WTC11 (cell line): ENCODE results near the gene KCNIP1. TPM values are rescaled to one million over a fixed set of nuclear protein-coding genes. Genes with fewer than 3 reads are reported as not detected.

ENCODE experiments used
- ATAC-seq: fragments of 200-7000 bp; cut with Tn5 transposase; 2 replicates; pipeline ENCODE4 v1.10.0; 2021; ENCODE audit warnings: mild to moderate bottlenecking, moderate library complexity
- CTCF ChIA-PET: fragments of 300-600 bp; sonication (Branson Sonifier 250); formaldehyde crosslinking; loops from one replicate; lab custom pipeline; 2021; ENCODE audit warnings: antibody characterized with exemption; lab: Charles Lee
- POLR2A ChIA-PET: fragments of 350-600 bp; sonication (Branson Sonifier 250); formaldehyde crosslinking; loops from one replicate; lab custom pipeline; 2021; ENCODE audit warnings: antibody characterized with exemption; lab: Charles Lee
- DNase-seq: peaks from one replicate; pipeline ENCODE4 v3.0.0; 2021; ENCODE audit warnings: low spot score
- H3K27ac Mint-ChIP-seq: 2 replicates; pipeline ENCODE4 v1.8.0; 2021; ENCODE audit warnings: mixed read lengths
- H3K27me3 Mint-ChIP-seq: 2 replicates; pipeline ENCODE4 v1.8.0; 2021; ENCODE audit warnings: low read depth, mild to moderate bottlenecking, moderate library complexity, mixed read lengths
- H3K36me3 Mint-ChIP-seq: 2 replicates; pipeline ENCODE4 v1.8.0; 2021; ENCODE audit warnings: mixed read lengths
- H3K4me1 Mint-ChIP-seq: 2 replicates; pipeline ENCODE4 v1.8.0; 2022; ENCODE audit warnings: mixed read lengths
- H3K4me3 Mint-ChIP-seq: 2 replicates; pipeline ENCODE4 v1.8.0; 2021; ENCODE audit warnings: mild to moderate bottlenecking, moderate library complexity, mixed read lengths
- H3K9me3 Mint-ChIP-seq: 2 replicates; pipeline ENCODE4 v1.8.0; 2021; ENCODE audit warnings: mixed read lengths
- ARID4B ChIP-seq: sonication (generic); formaldehyde crosslinking; IDR thresholded peaks from 2 replicates; pipeline ENCODE4 v1.8.0; 2023; ENCODE audit warnings: missing genetic modification reagents, mild to moderate bottlenecking, borderline replicate concordance
- ATF6 ChIP-seq: sonication (generic); formaldehyde crosslinking; IDR thresholded peaks from 2 replicates; pipeline ENCODE4 v1.8.1; 2023; ENCODE audit warnings: mild to moderate bottlenecking, missing genetic modification reagents
- CTCF ChIP-seq: fragments of 200-600 bp; IDR thresholded peaks from 2 replicates; pipeline ENCODE4 v1.8.0; 2022; ENCODE audit warnings: antibody characterized with exemption
- FOXJ3 ChIP-seq: sonication (generic); formaldehyde crosslinking; IDR thresholded peaks from 2 replicates; pipeline ENCODE4 v1.9.0; 2021; ENCODE audit warnings: missing genetic modification reagents, mild to moderate bottlenecking, borderline replicate concordance
- GRHL2 ChIP-seq: fragments of 250-450 bp; sonication (Bioruptor Pico); IDR thresholded peaks from 2 replicates; pipeline ENCODE4 v1.8.0; 2022; ENCODE audit warnings: mild to moderate bottlenecking, moderate library complexity; ENCODE audit not compliant: insufficient replicate concordance, severe bottlenecking
- OVOL2 ChIP-seq: fragments of 250-450 bp; sonication (Bioruptor Pico); IDR thresholded peaks from 2 replicates; pipeline ENCODE4 v1.9.0; 2021; ENCODE audit warnings: mild to moderate bottlenecking, borderline replicate concordance
- PRDM15 ChIP-seq: sonication (generic); formaldehyde crosslinking; IDR thresholded peaks from 2 replicates; pipeline ENCODE4 v1.8.0; 2022; ENCODE audit warnings: missing genetic modification reagents
- SMAD3 ChIP-seq: sonication (generic); formaldehyde crosslinking; IDR thresholded peaks from 2 replicates; pipeline ENCODE4 v1.8.0; 2022; ENCODE audit warnings: missing genetic modification reagents, mild to moderate bottlenecking, borderline replicate concordance
- SOX15 ChIP-seq: fragments of 250-450 bp; sonication (Bioruptor Pico); IDR thresholded peaks from 2 replicates; pipeline ENCODE4 v1.9.0; 2021; ENCODE audit warnings: mild to moderate bottlenecking
- TEAD1 ChIP-seq: sonication (generic); formaldehyde crosslinking; IDR thresholded peaks from 2 replicates; pipeline ENCODE4 v1.8.0; 2022; ENCODE audit warnings: mild to moderate bottlenecking, missing genetic modification reagents
- TEAD4 ChIP-seq: sonication (generic); formaldehyde crosslinking; IDR thresholded peaks from 2 replicates; pipeline ENCODE4 v1.8.0; 2022; ENCODE audit warnings: mild to moderate bottlenecking, missing genetic modification reagents
- ZNF232 ChIP-seq: sonication (generic); formaldehyde crosslinking; IDR thresholded peaks from 2 replicates; pipeline ENCODE4 v1.8.0; 2022; ENCODE audit warnings: mild to moderate bottlenecking, missing genetic modification reagents
- ZNF263 ChIP-seq: sonication (generic); formaldehyde crosslinking; IDR thresholded peaks from 2 replicates; pipeline ENCODE4 v1.8.1; 2022; ENCODE audit warnings: low read depth, mild to moderate bottlenecking, moderate library complexity, missing genetic modification reagents
- ZNF396 ChIP-seq: fragments of 250-450 bp; sonication (Bioruptor Pico); IDR thresholded peaks from 2 replicates; pipeline ENCODE4 v1.8.0; 2021; ENCODE audit warnings: mild to moderate bottlenecking, moderate library complexity, borderline replicate concordance
- total RNA-seq: library from RNA; stranded (reverse); gene quantifications from 3 replicates; pipeline ENCODE4 v1.2.3, GENCODE V29; 2021

KCNIP1 gene
- total RNA-seq, 1 experiment from 2014 or later: 0.59 TPM

- Mint-ChIP-seq H3K4me3 (peak overlapping the region; percentile 82), H3K4me1 (peaks cover 39% of the 10 kb centered on the region), H3K36me3 (no peaks in the 10 kb centered on the region), H3K27me3 (no peaks in the 10 kb centered on the region; the same call in 1 of the 2 replicates), H3K9me3 (no peaks in the 10 kb centered on the region), H3K27ac (peak overlapping the region; percentile 98)
- POLR2A ChIA-PET: interaction anchor here (0.5 kb wide), 1 partner anchor 726 kb away, joined by 6 read pairs; no protein-coding TSS in a partner anchor
- CTCF ChIA-PET: interaction anchor here (0.7 to 5.1 kb wide), 41 partner anchors 8 to 676 kb away, joined by 3 to 47 read pairs (median 5); no protein-coding TSS in a partner anchor
- peak; percentile 28 for DNase-seq
- ATAC-seq: peak; percentile 34
- TF ChIP-seq SMAD3: no peak
- peak; percentile 2; the same call in 1 of the 2 replicates for TF ChIP-seq CTCF
- peak; percentile 89; the same call in 1 of the 2 replicates for TF ChIP-seq ZNF263 (CRISPR knock-in tag)
- TF ChIP-seq ARID4B (CRISPR knock-in tag): no peak
These were observed 129.6 kb downstream of the KCNIP1 start for GRCh38 chr5:170633235-170634081.

GRCh38 chr5:170634256-170634990, 130.6 kb downstream of the KCNIP1 start:
- POLR2A ChIA-PET: no interaction called here
- peak overlapping the region; percentile 86; the same call in 1 of the 2 replicates for H3K27ac Mint-ChIP-seq
- no peaks in the 10 kb centered on the region; the same call in 1 of the 2 replicates for H3K27me3 Mint-ChIP-seq
- peak overlapping the region; percentile 61 for H3K4me3 Mint-ChIP-seq
- no peaks in the 10 kb centered on the region for H3K9me3 Mint-ChIP-seq
- ATAC-seq: no peak
- CTCF ChIA-PET: interaction anchor here (0.7 to 5.1 kb wide), 32 partner anchors 9 to 675 kb away, joined by 3 to 47 read pairs (median 6); no protein-coding TSS in a partner anchor
- H3K36me3 Mint-ChIP-seq: no peaks in the 10 kb centered on the region
- DNase-seq: no peak
- peaks cover 49% of the 10 kb centered on the region for H3K4me1 Mint-ChIP-seq
- TF ChIP-seq ARID4B (CRISPR knock-in tag) (no peak), TEAD1 (CRISPR knock-in tag) (no peak), ZNF232 (CRISPR knock-in tag) (no peak), SOX15 (CRISPR knock-in tag) (no peak), ZNF396 (CRISPR knock-in tag) (no peak), GRHL2 (CRISPR knock-in tag) (no peak), PRDM15 (no peak), FOXJ3 (no peak), ATF6 (CRISPR knock-in tag) (no peak), TEAD4 (CRISPR knock-in tag) (no peak), OVOL2 (CRISPR knock-in tag) (no peak)
